Fibroblast of lung (primary cell): ENCODE measurements around the gene NLRP3.

Source experiments
- EZH2 ChIP-seq: IDR thresholded peaks from 2 replicates; pipeline ENCODE4 v1.5.1; 2012; ENCODE audit warnings: low read length, control low read depth, mild to moderate bottlenecking; ENCODE audit errors: missing control alignments
- TF ChIP-seq, protein P1 (sequence below), 2 donors: IDR thresholded peaks in 1 of 2; conservative IDR thresholded peaks in 1 of 2; 1 replicate in 1 of 2; 2 replicates in 1 of 2; pipeline ENCODE4 v1.5.1; 2011 to 2012; ENCODE audit warnings: low read length in 2 of 2, control low read depth in 1 of 2, inconsistent platforms in 1 of 2, low read depth in 1 of 2, mild to moderate bottlenecking in 1 of 2

DNA sequence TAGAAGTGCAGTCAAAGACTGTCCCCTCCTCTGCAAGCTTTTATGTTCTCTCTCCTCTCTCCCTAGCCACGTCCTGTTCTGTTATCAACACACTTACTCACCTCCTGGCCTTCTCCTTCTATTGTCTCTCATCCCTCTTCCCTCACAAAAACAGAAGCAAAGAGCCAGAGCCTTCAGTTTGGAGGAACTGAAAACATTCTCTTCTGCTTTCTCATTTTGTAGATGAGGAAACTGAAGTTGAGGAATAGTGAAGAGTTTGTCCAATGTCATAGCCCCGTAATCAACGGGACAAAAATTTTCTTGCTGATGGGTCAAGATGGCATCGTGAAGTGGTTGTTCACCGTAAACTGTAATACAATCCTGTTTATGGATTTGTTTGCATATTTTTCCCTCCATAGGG lies 1.9 kb downstream of the NLRP3 start:
- TF ChIP-seq, protein P1, sequence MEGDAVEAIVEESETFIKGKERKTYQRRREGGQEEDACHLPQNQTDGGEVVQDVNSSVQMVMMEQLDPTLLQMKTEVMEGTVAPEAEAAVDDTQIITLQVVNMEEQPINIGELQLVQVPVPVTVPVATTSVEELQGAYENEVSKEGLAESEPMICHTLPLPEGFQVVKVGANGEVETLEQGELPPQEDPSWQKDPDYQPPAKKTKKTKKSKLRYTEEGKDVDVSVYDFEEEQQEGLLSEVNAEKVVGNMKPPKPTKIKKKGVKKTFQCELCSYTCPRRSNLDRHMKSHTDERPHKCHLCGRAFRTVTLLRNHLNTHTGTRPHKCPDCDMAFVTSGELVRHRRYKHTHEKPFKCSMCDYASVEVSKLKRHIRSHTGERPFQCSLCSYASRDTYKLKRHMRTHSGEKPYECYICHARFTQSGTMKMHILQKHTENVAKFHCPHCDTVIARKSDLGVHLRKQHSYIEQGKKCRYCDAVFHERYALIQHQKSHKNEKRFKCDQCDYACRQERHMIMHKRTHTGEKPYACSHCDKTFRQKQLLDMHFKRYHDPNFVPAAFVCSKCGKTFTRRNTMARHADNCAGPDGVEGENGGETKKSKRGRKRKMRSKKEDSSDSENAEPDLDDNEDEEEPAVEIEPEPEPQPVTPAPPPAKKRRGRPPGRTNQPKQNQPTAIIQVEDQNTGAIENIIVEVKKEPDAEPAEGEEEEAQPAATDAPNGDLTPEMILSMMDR (conservative IDR thresholded peaks at IDR 0.05 in 1 of 2, IDR thresholded peaks at IDR 0.05 in 1 of 2; ENCODE audit: low read depth in 1 of 2, low read length in 2 of 2): no peak
- TF ChIP-seq EZH2: no peak
